Loucy (cell line): Measurements from ENCODE around the gene CCDC85C.

Source experiments
- CTCF ChIP-seq: fragments of 200-600 bp; sonication (generic); conservative IDR thresholded peaks from 2 replicates; pipeline ENCODE4 v1.5.1; 2014; ENCODE audit warnings: mild to moderate bottlenecking, antibody characterized with exemption, low read length
- EZH2phosphoT487 ChIP-seq: fragments of 200-600 bp; IDR thresholded peaks from 2 replicates; pipeline ENCODE4 v1.6.1; 2018; ENCODE audit warnings: antibody characterized with exemption, mild to moderate bottlenecking, moderate library complexity, borderline replicate concordance

- no peak for TF ChIP-seq CTCF
- TF ChIP-seq EZH2phosphoT487: no peak
These were observed 42.1 kb downstream of the CCDC85C start for GRCh38 chr14:99561864-99562263.
